Measurements from ENCODE around the gene SRSF7.
"Not testable (repeated sequence)": the region's sequence is repeated elsewhere in the genome, so short reads cannot be mapped to it uniquely, and the experiment has no call there.

Gene SRSF7

DNA sequence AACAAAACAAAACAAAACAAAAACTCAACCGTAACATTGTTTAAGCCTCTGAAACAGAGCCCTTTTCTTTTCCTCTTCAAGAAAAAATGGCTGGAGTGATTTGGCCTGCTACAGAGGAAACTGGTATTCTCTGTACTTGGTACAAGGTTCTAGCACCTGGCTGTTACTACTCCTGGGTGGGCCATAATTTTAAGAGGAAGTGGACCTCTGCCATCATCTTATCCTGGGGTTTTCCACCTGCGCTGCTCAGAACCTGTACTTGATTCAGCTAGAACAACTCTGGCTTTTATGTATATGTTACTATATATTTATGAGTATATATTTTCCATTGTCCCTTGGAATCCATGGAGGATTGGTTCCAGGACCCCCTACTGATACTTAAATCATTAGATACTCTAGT, 22.5 kb downstream of the SRSF7 start:
- no peak for DNase-seq

DNA sequence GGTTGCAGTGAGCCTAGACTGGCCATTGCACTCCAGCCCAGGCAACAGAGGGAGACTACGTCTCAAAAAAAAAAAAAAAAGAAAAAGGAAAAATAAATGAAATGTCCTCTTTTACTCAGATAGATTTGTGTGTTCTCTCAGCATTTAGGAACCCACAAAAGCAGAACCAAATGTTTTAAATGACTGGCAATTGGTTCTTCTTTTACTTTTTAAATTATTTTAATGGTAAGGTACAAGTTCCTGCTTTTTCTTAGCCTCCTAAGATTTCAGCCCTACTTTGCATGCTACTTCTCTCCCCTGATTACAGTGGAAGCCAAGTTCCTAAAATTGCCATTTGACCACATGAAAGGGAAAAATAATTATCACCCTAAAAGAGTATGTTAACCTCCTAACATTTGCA, 23.5 kb downstream of the SRSF7 start:
- DNase-seq: no peak

DNA sequence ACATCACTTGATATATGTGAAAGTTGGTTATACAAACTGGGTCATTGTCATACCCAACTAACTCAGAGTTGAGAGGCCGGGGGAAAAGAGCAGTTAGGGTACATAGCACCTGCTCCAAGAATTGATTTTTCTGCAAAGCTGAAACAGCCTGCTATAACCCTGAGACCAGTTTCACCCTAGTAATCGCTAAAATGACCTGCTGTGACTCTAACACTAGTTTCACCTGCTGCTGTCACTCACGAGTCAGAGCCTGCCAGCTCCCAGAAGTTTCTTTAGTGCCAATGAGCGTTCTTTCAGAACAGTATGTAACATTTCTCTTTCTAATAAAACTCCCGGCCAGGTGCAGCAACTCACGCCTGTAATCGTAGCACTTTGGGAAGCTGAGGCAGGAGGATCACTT, 28.0 kb downstream of the SRSF7 start:
- DNase-seq: no peak

DNA sequence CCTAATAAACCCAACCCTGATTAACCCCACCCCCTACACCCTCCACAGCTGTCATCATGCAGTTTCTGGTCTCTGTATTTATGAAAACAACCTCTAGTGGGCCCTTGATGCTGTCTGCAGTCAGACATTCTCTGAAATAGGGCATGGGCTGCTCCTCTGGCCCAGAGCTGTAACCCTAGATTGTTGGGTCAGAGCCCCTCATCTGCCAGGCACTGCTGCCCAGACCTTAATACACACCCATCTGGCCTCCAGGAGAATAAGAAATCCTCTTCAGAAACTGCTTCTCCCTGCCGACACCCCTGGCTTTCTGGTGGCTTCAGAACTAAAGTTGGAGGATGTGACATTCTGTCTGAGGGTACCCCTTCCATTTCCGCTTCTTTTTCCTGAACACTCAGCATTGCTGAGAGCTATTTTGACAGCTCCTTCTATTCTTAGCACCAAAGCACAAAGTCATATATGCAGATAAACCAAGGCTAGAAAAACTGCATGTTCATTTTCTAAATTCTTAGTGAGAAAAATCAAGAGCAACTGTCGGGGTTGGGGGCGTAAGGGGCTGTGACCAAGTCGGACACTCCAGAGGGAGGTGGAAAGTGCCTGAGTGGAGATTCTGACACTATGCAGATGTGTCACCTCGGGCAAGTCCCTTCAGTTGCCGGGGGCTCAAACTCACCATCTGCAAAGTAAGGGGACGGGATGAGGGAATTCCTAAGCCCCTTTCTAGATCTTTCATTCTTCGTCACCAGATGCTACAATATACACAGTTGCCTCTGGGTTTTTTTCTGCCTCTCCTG, 28.7 kb downstream of the SRSF7 start:
- no peak for DNase-seq

DNA sequence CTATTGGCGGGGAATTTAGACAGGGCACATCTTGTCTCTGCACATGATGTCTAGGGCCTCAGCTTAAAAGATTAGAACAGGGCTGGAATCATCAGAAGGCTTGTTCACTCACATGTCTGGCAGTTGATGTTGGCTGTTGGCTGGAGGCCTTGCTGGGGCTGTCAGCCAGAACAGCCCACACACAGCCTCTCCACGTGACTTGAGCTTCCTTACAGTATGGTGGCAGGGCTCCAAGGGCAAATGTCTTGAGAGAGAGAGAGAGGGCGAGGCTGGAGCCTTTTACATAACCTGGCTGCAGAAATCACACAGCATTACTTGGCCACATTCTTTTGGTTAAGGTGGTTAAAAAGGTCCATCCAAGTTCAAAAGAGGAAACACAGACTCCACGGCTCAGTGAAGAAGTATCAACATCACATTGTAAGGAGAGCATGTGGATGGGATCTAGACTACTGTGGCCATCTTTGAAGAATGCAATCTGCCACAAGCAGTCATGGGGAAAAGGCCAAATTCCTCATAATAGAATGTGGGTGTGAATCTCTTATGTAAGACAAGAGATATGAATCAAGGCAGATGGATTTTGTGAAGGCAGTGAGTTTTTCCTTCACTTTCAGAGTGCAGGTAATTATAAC, 30.4 kb downstream of the SRSF7 start:
- peak; percentile 92 for DNase-seq

DNA sequence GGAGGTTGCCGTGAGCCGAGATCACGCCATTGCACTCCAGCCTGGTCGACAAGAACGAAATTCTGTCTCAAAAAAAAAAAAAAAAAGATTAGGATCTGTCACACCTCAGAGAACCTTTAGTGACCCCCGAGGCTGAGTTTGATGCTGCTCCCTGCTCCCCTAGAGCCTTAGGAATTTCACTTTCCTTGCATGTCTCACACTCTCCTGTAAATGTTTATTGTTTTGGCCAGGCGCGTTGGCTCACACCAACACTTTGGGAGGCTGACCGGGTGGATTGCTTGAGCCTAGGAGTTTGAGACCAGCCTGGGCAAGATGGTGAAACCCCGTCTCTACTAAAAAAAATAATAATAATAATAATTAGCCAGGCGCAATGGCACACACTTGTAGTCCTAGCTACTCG, 31.5 kb downstream of the SRSF7 start:
- DNase-seq: no peak

DNA sequence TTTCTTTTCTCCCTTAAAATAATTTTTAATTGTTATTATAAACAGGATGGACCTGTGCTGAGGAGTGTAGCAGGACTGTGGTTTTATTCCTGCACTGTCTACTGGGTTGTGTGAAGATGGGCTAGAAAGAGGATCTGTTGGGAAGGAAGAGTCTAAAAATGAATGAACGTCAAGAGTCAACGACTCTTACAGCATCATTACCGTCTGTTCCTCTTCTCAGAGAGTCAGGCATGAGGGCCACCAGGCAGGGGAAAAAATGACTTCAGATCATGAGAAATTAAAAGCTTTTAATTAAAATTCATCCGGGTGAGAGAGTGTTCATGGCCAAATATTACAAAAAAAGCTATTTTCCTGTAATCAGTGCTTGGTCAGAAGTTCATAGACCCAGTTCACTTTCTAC, 32.6 kb downstream of the SRSF7 start:
- no peak for DNase-seq

DNA sequence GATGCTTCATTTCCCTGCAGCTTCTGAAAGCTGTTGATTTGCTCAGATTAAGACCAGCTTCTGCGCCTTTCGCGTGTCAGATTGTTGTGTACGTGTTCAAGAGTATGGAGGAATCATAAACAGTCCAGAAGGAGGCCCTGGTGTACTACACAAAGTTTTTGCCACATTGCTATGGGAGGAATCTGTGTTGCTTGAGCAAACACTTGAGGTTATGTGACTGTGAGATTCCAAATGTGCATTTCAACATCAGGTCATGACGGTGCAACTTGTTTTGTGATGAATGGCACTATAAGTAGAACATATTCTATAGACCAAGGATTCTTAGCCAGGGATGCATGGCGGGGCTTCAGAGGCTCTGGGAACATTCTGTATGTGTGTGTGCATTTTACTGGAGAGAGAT, 35.0 kb downstream of the SRSF7 start:
- peak; percentile 82 for DNase-seq

DNA sequence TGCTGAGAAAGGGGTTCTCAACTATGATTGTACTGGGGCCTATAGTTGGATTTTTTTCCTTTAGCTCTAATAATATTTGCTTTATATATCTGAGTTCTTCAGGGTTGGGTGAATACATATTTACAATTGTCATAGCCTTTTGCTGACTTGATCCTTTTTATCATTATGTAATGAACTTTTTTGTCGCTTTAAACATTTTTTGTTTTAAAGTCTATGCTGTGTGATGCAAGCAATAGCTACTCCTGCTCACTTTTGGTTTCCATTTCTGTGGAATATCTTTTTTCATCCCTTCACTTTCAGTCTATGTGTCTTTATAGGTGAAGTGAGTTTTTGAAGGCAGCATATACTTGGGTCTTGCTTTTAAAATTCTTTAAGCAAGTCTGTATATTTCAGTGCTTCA, 36.2 kb downstream of the SRSF7 start:
- not testable (repeated sequence) for DNase-seq

DNA sequence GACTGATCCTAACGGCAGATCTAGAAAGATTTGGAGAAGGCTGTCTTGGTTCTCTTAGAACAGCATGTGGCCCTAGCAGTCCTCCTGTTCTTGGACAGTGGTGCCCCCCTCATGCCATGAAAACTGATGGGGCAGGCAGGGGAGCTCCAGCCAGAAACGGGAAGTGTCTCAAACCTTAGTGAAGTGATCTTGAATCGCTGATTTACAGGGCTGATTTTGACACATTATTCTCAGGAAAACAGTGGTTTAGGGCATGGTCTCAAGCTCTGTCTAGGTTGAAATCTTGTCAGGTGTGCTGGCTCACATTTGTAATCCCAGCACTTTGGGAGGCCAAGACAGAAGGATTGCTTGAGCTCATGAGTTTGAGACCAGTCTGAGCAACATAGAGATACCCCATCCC, 37.8 kb downstream of the SRSF7 start:
- DNase-seq: no peak

DNA sequence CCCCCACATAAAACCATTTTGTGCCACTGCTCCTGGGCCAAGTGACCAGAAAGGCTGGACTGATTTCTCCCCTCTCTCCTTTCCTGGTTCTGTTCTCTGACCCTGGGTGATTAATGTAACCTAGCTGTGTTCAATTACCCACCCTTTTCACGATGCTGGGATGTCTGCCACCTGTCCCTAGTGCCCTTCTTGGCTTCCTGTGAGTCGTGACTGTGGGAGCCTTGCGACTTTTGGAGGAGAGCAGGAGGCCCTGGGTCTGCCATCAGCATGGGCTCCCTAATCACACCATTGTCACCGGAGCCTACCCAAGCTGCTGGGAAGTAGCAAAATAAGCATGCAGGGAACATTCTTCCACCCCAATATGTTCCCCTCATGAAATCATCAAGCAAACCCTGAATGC, 38.3 kb downstream of the SRSF7 start:
- no peak for DNase-seq

DNA sequence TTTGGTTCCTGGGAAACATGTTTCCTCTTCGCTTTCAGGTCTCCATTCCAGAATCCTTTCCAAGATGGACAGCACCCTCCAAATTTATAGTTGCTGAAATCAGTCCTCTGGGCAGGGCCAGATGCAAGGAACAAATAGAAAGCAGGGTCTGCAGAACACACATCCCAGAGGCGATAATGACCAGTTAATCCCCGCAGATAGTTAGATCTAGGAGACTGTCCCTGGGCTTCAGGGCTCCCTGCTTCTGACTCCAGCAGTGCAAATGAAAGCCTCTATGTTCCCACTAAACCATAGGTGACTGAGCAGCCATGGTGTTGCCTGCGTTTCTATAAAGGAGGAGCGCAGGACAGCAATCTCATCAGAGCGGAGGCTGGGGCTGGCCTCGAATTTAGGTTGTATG, 38.7 kb downstream of the SRSF7 start:
- no peak for DNase-seq

DNA sequence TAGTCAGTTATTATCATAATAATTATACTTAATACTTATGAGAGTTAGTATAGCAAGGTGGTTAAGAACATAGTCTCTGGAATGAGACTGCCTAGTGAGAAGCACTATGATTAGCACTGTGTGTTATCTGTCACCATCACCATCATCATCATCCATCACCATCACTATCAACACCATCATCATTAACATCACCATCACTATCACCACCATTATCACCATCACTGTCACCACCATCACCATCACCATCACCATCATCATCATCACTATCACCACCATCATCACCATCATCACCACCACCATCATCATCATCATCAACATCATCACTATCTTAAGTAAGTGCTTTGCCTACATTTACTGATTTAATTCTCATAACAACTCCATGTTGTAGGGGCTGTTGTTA, 39.6 kb downstream of the SRSF7 start:
- DNase-seq: no peak

DNA sequence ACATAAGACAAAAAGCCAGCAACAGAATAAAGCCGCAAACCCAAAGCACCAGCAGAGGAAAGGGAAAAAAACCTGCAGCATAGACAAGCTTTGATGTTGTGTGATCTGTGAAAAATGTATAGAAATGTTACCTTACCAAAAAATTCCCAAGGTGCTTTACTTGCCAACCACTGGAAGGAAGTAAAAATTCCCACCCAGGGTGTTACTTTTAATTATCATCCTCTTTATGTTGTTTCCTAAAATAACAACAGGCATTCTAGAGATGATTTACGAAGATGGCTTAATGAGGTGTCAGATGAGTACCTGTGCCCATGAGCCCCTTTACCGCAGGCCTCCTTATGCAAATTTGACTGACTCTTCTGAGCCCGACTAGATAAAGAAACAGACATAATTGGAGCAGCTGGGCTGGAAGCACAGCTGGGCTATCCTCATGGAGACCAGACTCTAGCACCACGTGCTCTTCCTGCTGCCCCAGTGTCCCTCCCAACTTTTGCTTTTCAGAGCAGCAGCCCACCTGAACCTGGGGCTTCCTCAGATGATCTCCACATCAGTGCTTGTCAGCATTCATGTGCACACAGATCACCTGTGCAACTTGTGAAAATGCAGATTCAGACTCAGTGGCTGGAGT, 41.5 kb downstream of the SRSF7 start:
- no peak for DNase-seq

DNA sequence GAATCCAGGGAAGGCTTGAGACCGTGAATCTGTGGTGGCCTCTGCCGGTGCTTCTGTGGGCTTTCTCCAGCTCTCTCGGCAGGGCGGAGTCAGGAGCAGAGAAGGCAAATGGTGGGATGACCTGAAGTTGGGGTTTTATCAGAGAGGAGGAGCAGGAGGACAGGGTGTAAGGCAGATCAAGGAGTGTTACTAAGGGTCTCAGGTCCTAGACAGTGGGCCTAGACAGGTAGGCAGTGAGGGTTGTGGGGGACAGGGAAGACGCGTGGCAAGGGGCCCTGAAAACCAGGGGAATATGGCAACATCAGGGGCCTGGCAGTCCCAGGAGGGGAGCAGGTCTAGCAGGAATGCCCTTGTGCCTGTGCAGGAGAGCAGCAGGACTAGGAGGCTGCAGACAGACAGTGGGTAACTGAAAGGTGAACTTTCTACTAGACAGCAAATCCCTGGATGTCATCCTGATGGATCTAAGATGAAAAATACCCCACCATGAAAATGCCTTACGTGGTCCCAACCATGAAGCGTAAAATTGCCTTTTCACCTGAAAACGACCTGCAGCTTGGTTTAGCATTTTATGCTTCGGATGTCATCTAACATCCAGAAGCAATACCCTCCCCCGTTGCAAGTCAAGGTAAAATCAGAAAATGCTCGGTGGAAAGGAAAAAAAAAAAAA, 42.1 kb downstream of the SRSF7 start:
- DNase-seq: no peak

DNA sequence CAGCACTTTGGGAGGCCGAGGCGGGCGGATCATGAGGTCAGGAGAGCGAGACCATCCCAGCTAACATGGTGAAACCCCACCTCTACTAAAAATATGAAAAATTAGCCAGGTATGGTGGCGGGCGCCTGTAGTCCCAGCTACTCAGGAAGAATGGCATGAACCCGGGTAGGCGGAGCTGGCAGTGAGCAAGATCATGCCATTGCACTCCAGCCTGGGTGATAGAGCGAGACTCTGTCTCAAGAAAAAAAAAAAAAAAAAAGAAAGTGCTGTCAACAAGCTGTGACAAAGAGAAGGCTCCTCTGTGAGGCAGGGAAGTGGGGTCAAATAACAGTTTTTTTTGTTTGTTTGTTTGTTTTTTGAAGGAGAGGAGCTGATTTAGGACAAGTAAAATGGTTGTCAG, 42.7 kb downstream of the SRSF7 start:
- not testable (repeated sequence) for DNase-seq

DNA sequence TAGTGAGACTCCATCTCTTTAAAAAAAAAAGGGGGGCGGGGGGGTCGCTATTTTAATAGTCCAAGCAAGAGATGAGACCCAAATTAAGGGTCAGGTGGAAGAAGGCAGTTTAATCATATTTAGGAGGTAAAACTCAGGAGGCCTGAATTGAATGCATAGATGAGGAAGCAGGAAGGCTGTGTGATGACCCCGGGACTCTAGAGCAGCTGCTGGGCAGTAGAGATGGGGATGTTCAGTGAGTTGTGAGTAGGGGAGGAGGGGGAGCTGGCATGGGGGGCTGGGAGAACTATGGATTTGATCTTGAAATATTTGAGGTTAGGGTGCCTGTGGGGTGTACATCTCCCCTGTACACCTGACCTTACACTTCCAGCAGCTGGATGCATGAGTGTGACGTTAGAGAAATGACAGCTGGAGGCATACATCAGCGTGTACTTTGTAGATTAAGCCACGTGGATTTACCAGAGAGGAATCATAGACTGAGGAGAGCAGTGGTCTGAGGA, 44.3 kb downstream of the SRSF7 start:
- DNase-seq: no peak

DNA sequence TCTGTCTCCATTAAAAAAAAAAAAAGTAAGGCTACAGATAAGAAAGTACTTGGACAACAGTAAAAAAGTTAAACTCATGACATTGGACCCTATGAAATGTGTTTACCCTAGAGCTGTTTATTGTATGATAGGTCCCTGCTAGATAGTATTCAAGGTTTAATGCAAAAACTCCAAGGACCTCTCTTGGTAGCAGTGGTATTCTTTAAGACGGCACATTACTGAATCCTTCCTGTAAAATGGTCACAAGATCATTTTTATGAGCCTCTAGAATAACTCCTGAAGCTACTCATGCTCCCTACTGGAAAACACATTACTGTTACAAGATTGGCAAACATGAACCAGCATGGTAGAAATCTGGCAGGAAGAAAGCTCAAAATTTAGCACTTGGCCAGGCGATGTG, 46.5 kb downstream of the SRSF7 start:
- no peak for DNase-seq

DNA sequence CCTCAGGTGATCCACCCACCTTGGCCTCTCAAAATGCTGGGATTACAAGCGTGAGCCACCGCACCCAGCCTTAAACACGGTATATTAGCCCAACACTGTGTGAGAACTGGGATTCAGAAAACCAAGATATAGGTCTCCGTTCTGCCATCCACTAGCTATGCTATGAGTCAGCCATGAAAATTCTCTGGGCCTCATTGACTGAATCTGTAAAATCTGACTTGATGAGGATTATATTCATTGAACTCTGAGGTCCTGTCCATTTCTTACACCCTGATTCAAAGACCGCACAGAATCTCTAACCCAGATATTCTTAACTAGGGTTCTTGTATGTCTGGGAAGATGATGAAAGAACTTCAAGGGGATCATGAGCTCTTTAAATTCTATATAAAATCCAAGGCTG, 47.8 kb downstream of the SRSF7 start:
- DNase-seq: peak; percentile 49

DNA sequence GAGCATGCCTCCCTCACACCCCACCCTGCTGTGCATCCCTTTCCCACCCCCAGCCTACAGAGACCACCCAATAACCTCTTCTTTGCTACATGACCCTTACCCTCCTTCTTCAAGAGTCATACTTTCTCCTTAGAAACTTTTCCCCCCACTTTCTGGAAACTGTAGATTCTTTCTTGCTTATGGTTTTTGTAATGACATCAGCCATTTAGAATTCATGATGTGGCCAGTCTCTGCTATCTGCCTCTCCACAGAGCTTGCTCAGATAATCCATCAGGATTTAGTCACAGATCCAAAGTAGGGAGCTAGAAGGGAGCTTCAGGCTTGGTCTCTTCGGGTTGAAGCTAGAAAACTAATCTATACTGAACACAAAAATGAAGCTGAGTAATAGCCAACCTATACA, 48.7 kb downstream of the SRSF7 start:
- DNase-seq: peak; percentile 96

DNA sequence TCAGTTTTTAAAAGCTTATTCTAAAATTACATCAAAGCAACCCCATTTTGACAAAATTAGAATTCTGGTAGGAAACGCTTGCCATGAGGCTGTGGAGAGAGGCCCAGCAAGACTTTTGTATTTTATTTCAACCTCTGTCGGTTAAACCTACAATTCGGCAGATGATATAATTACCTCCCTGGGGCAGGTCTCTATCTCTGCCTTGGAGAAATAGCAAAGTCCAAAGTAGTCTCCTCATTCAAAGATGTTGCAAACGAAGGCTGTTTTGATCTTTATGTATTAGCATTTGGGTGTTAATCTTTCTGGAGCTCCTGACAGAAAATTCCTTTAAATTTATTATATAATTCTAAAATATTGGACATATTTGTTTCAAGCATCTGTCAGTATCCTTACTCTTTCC, 49.6 kb downstream of the SRSF7 start:
- DNase-seq: no peak

DNA sequence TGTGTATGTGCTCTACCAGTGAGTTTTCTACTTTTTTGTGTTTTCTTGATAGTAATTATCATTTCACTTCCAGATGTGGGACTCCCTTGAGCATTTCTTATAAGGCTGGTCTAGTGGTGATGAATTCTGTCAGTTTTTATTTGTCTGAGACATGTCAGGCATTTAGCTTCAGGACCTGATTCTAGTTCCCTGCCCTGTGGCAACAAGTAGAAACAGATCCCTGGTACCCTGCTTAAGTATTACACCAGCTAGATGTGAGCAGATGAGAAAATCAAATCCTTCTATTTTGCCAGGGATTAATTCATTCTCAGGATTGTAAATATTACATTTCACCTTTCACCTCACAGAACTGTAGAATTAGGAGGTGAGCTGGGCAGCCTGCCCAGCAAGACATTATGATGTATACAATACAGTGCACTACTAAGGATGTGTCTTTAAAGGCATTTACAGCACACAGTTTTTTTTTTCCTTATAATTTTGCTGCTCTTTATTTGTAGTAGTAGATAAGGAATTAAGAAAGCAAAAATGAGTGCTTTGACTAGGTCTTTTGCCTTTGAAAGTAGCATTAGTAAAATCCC, 50.2 kb downstream of the SRSF7 start:
- DNase-seq: no peak

DNA sequence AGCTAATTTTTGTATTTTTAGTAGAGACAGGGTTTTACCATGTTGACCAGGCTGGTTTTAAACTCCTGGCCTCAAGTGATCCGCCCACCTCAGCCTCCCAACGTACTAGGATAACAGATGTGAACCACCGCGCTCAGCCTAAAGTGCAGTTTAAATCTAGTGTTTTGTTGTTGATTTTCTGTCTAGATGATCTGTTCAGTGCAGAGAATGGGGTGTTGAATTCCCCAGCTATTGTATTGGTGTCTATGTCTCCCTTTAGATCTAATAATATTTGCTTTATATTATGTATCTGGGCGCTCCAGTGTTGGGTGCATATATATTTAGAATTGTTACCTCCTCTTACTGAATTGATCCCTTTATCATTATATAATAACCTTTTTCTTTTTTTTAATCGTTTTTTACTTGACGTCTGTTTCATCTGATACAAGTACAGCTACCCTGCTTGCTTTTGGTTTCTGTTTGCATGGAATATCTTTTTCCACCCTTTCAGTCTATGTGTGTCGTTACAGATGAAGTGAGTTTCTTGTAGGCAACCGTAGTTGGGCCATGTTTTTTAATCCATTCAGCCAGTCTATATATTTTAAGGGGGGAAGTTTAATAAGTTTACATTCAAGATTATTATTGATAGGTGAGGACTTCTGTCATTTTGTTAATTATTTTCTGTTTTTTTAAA, 50.9 kb downstream of the SRSF7 start:
- no peak for DNase-seq

Measured in fibroblast of skin of right quadriceps (primary cell).